Epidermal melanocyte (primary cell): Measurements from ENCODE around the gene MYBBP1A.
"Not testable (repeated sequence)": the region's sequence is repeated elsewhere in the genome, so short reads cannot be mapped to it uniquely, and the experiment has no call there.

ENCODE experiments used
- DNase-seq: peaks from one replicate; pipeline ENCODE4 v3.0.0; 2011; ENCODE audit warnings: low spot score; ENCODE audit not compliant: insufficient read length

Gene MYBBP1A

GRCh38 chr17:4588898-4589625, 33.9 kb upstream of the MYBBP1A start:
- no peak for DNase-seq

GRCh38 chr17:4588391-4588790, 33.2 kb upstream of the MYBBP1A start:
- no peak for DNase-seq

GRCh38 chr17:4587803-4588202, 32.6 kb upstream of the MYBBP1A start:
- DNase-seq = no peak

GRCh38 chr17:4587195-4587594, 32.0 kb upstream of the MYBBP1A start:
- no peak for DNase-seq

- DNase-seq = no peak
Measured at GRCh38 chr17:4586043-4586442, 30.9 kb upstream of the MYBBP1A start.

- DNase-seq = no peak
Measured at GRCh38 chr17:4585638-4585994, 30.4 kb upstream of the MYBBP1A start.

- no peak for DNase-seq
Measured at GRCh38 chr17:4584917-4585637, 29.9 kb upstream of the MYBBP1A start.

GRCh38 chr17:4584101-4584916, 29.1 kb upstream of the MYBBP1A start, which contains the start of gene SMTNL2:
Gene SMTNL2, plus strand, starts transcription at chr17:4584529. Its CDS starts 77 bp downstream, at chr17:4584606.
- DNase-seq = no peak

- DNase-seq = peak; percentile 68
Measured at GRCh38 chr17:4583782-4584100, 28.6 kb upstream of the MYBBP1A start.

GRCh38 chr17:4583206-4583605, 28.0 kb upstream of the MYBBP1A start:
- no peak for DNase-seq

GRCh38 chr17:4582691-4583090, 27.5 kb upstream of the MYBBP1A start:
- no peak for DNase-seq

GRCh38 chr17:4582101-4582501, 26.9 kb upstream of the MYBBP1A start:
- no peak for DNase-seq

GRCh38 chr17:4580291-4580690, 25.1 kb upstream of the MYBBP1A start:
- no peak for DNase-seq

GRCh38 chr17:4579678-4580077, 24.5 kb upstream of the MYBBP1A start:
- no peak for DNase-seq

- DNase-seq = not testable (repeated sequence)
Measured at GRCh38 chr17:4578349-4578748, 23.2 kb upstream of the MYBBP1A start.

GRCh38 chr17:4577386-4577993, 22.3 kb upstream of the MYBBP1A start:
- DNase-seq = no peak

- no peak for DNase-seq
Measured at GRCh38 chr17:4576729-4577322, 21.6 kb upstream of the MYBBP1A start.

- no peak for DNase-seq
Measured at GRCh38 chr17:4576161-4576558, 21.0 kb upstream of the MYBBP1A start.

- no peak for DNase-seq
Measured at GRCh38 chr17:4574448-4575045, 19.4 kb upstream of the MYBBP1A start.

- DNase-seq = no peak
Measured at GRCh38 chr17:4573669-4574068, 18.5 kb upstream of the MYBBP1A start.

GRCh38 chr17:4573115-4573514, 17.9 kb upstream of the MYBBP1A start:
- DNase-seq = no peak
